Testis (tissue), 5 donors: ENCODE results near the gene COMTD1. TPM values are rescaled to one million over a fixed set of nuclear protein-coding genes. Genes with fewer than 3 reads are reported as not detected.

Experiments
- DNase-seq: peaks from one replicate; pipeline ENCODE4 v3.0.0-alpha.2; 2019
- H3K27ac ChIP-seq, 2 donors: fragments of 200-600 bp; sonication (generic); one replicate each; pipeline ENCODE4 v1.5.1; 2019
- H3K27me3 ChIP-seq: fragments of 200-600 bp; sonication (generic); one replicate; pipeline ENCODE4 v1.5.1; 2019
- H3K36me3 ChIP-seq: fragments of 200-600 bp; sonication (generic); one replicate; pipeline ENCODE4 v1.5.1; 2017; ENCODE audit warnings: low read depth; ENCODE audit errors: missing control alignments
- H3K4me1 ChIP-seq: fragments of 200-600 bp; sonication (generic); one replicate; pipeline ENCODE4 v1.5.1; 2019
- H3K4me3 ChIP-seq, 2 donors: fragments of 200-600 bp; sonication (generic); one replicate each; pipeline ENCODE4 v1.5.1; 2017 to 2019
- H3K9me3 ChIP-seq: fragments of 200-600 bp; sonication (generic); one replicate; pipeline ENCODE4 v1.5.1; 2017
- CTCF ChIP-seq, 3 experiments: fragments of 450-650 bp in 2 of 3; fragments of 200-600 bp in 1 of 3; sonication (generic) in 1 of 3; IDR thresholded peaks; one replicate each; pipeline ENCODE4 v1.5.1; 2016 to 2019; ENCODE audit warnings: antibody characterized with exemption in 3 of 3, mild to moderate bottlenecking in 2 of 3, moderate library complexity in 1 of 3
- POLR2A ChIP-seq: fragments of 450-650 bp; IDR thresholded peaks from one replicate; pipeline ENCODE4 v1.6.1; 2017; ENCODE audit warnings: antibody characterized with exemption, mild to moderate bottlenecking, moderate library complexity
- WGBS, 2 donors: methylation state at CpG; one replicate each; pipeline ENCODE4 v1.1.5; 2018; 5-methylcytosine and 5-hydroxymethylcytosine counted together
- intact Hi-C: fragments of 100-400 bp; cut with DNase I; formaldehyde crosslinking; loops from one replicate; pipeline ENCODE4 v1.15.1; 2023; ENCODE audit warnings: low total_unique reads
- long read RNA-seq, 2 donors: transcript quantifications; one replicate each; lab custom pipeline, GENCODE V29; 2026
- polyA plus RNA-seq: library from polyadenylated mRNA; stranded (reverse); fragments of 350-450 nt; fragmentation: Illumina TruSeq; extraction: RNeasy Lipid Tissue Mini Kit (QIAGEN cat#74804); gene quantifications from one replicate; pipeline ENCODE4 v1.2.3, GENCODE V29; 2014; ENCODE audit warnings: low read depth, low replicate concordance; ENCODE audit not compliant: insufficient read depth
- total RNA-seq, 2 donors: library from RNA; depleted of rRNA; stranded (reverse); fragments of >200 nt; gene quantifications; one replicate each; pipeline ENCODE4 v1.2.3, GENCODE V29; 2016

Gene COMTD1
- total RNA-seq: 10 to 100 TPM; 18.8 to 22.8 TPM
- 8.1 TPM for polyA plus RNA-seq
- long read RNA-seq, donor 1, partial matches to known transcripts: 0 of 4 reads
- long read RNA-seq, donor 1, other reads (novel, unspliced or antisense): 0 of 4 reads
- long read RNA-seq, donor 2, partial matches to known transcripts: 0 of 2 reads
- long read RNA-seq, donor 2, other reads (novel, unspliced or antisense): 0 of 2 reads

- DNase-seq: peak; percentile 96
- peak within 1 kb of the TSS; percentile 31 to 85 for H3K27ac ChIP-seq
- H3K4me1 ChIP-seq: peaks cover 4% of the 10 kb centered on the region
- intact Hi-C loops: loop anchor here (10.0 kb wide), 2 partner anchors 131 to 991 kb away; a partner anchor contains a TSS
- peak within 1 kb of the TSS; percentile 63 to 77 for H3K4me3 ChIP-seq
- peak; percentile 100 for TF ChIP-seq CTCF (IDR thresholded peaks at IDR 0.05)
- TF ChIP-seq POLR2A: no peak
- no peaks in the 10 kb centered on the region for H3K9me3 ChIP-seq
- no peaks in the 10 kb centered on the region for H3K27me3 ChIP-seq
- WGBS, 2 donors: 0 to 1% methylated on average over 11 to 74 of the region's 76 CpGs
- H3K36me3 ChIP-seq: no peaks in the 10 kb centered on the region
Measured at GRCh38 chr10:75235375-75236177, at the start of gene COMTD1. Gene COMTD1, minus strand, starts transcription at chr10:75235957. Its CDS starts 29 bp downstream, at chr10:75235928.

- Histone ChIP-seq H3K4me3 (no peak overlapping the region), H3K9me3 (no peaks in the 10 kb centered on the region), H3K36me3 (no peaks in the 10 kb centered on the region), H3K27ac (no peak overlapping the region), H3K4me1 (peaks cover 5% of the 10 kb centered on the region), H3K27me3 (no peaks in the 10 kb centered on the region)
- TF ChIP-seq POLR2A (no peak), CTCF (IDR thresholded peaks at IDR 0.05) (no peak)
- DNase-seq: no peak
- 51 to 58% methylated on average over 12 of the region's 12 CpGs for WGBS, 2 donors
- intact Hi-C loops: no loop called here
Measured at GRCh38 chr10:75283671-75284470, 48.1 kb upstream of the COMTD1 start.

- Histone ChIP-seq H3K27me3 (no peaks in the 10 kb centered on the region), H3K4me3 (no peak overlapping the region), H3K27ac (no peak overlapping the region), H3K36me3 (no peaks in the 10 kb centered on the region), H3K4me1 (peaks cover 5% of the 10 kb centered on the region), H3K9me3 (no peaks in the 10 kb centered on the region)
- intact Hi-C loops: no loop called here
- TF ChIP-seq POLR2A: no peak
- no peak for TF ChIP-seq CTCF (IDR thresholded peaks at IDR 0.05)
- WGBS, 2 donors: 57 to 65% methylated on average over 13 to 14 of the region's 14 CpGs
- DNase-seq: no peak
Measured at GRCh38 chr10:75283078-75283670, 47.4 kb upstream of the COMTD1 start.

GRCh38 chr10:75281974-75282373 lies 46.2 kb upstream of the COMTD1 start:
- Histone ChIP-seq H3K36me3 (no peaks in the 10 kb centered on the region), H3K27me3 (no peaks in the 10 kb centered on the region), H3K9me3 (no peaks in the 10 kb centered on the region), H3K4me1 (peaks cover 5% of the 10 kb centered on the region), H3K4me3 (no peak overlapping the region), H3K27ac (no peak overlapping the region)
- no peak for TF ChIP-seq CTCF (IDR thresholded peaks at IDR 0.05)
- no peak for TF ChIP-seq POLR2A
- WGBS, 2 donors: 69 to 90% methylated on average over 2 of the region's 2 CpGs
- DNase-seq: no peak
- intact Hi-C loops: no loop called here
